Neural cell (in vitro differentiated cells): ENCODE results near the gene PRKCE. TPM values are rescaled to one million over a fixed set of nuclear protein-coding genes. Genes with fewer than 3 reads are reported as not detected.

ENCODE experiments used
- H2AFZ ChIP-seq: fragments of 200-600, 300-800 bp; sonication (generic), shearing (Covaris generic); 2 replicates; pipeline ENCODE4 v1.6.0; 2014; ENCODE audit warnings: low read depth, mild to moderate bottlenecking, antibody characterized with exemption, low read length, moderate library complexity
- H3F3A ChIP-seq: fragments of 200-600 bp; shearing (Covaris generic); 2 replicates; pipeline ENCODE4 v1.6.1; 2016; ENCODE audit warnings: mild to moderate bottlenecking, moderate library complexity, mixed read lengths, antibody characterized with exemption, low read length; ENCODE audit not compliant: insufficient read depth, poor library complexity, severe bottlenecking
- H3K27ac ChIP-seq: fragments of 200-600, 300-800 bp; sonication (generic), shearing (Covaris generic); 2 replicates; pipeline ENCODE4 v1.5.1; 2014; ENCODE audit warnings: mild to moderate bottlenecking, low read length, moderate library complexity
- H3K27me3 ChIP-seq: fragments of 300-800, 200-600 bp; sonication (generic), shearing (Covaris generic); 2 replicates; pipeline ENCODE4 v1.6.0; 2014; ENCODE audit warnings: mild to moderate bottlenecking, low read depth, low read length, moderate library complexity; ENCODE audit not compliant: insufficient read depth
- H3K36me3 ChIP-seq: fragments of 300-800, 200-600 bp; sonication (generic), shearing (Covaris generic); 2 replicates; pipeline ENCODE4 v1.5.1; 2014; ENCODE audit warnings: mild to moderate bottlenecking, antibody characterized with exemption, low read length, moderate library complexity; ENCODE audit not compliant: insufficient read depth
- H3K4me2 ChIP-seq: fragments of 300-800, 200-600 bp; sonication (generic), shearing (Covaris generic); 2 replicates; pipeline ENCODE4 v1.6.0; 2014; ENCODE audit warnings: mild to moderate bottlenecking, low read length
- H3K4me3 ChIP-seq: fragments of 300-800, 200-600 bp; sonication (generic), shearing (Covaris generic); 2 replicates; pipeline ENCODE4 v1.5.1; 2014; ENCODE audit warnings: mild to moderate bottlenecking, low read length, moderate library complexity
- H3K79me2 ChIP-seq: fragments of 200-600 bp; shearing (Covaris generic); replicated peaks from 2 replicates; pipeline ENCODE4 v1.6.0; 2014; ENCODE audit warnings: mild to moderate bottlenecking, low read length, moderate library complexity; ENCODE audit not compliant: insufficient read depth
- H3K9ac ChIP-seq: fragments of 300-800, 200-600 bp; sonication (generic), shearing (Covaris generic); 2 replicates; pipeline ENCODE4 v1.6.1; 2016; ENCODE audit warnings: mild to moderate bottlenecking, low read length, mixed read lengths
- H3K9me2 ChIP-seq: fragments of 200-600 bp; shearing (Covaris generic); 2 replicates; pipeline ENCODE4 v1.6.1; 2016; ENCODE audit warnings: mild to moderate bottlenecking, low read length, mixed read lengths; ENCODE audit not compliant: insufficient read depth
- H3K9me3 ChIP-seq: fragments of 200-600, 300-800 bp; sonication (generic), shearing (Covaris generic); 2 replicates; pipeline ENCODE4 v1.6.1; 2016; ENCODE audit warnings: mild to moderate bottlenecking, mixed run types, low read length, moderate library complexity, mixed read lengths
- H4K20me1 ChIP-seq: fragments of 200-600 bp; shearing (Covaris generic); 2 replicates; pipeline ENCODE4 v1.6.1; 2016; ENCODE audit warnings: mild to moderate bottlenecking, mixed run types; ENCODE audit not compliant: insufficient read depth
- EP300 ChIP-seq: fragments of 450-650 bp; conservative IDR thresholded peaks from 2 replicates; pipeline ENCODE4 v1.6.1; 2014; ENCODE audit warnings: antibody characterized with exemption, mild to moderate bottlenecking, moderate library complexity; ENCODE audit not compliant: poor library complexity, severe bottlenecking
- EZH2 ChIP-seq: fragments of 200-600, 300-800 bp; shearing (Covaris generic), sonication (generic); IDR thresholded peaks from 2 replicates; pipeline ENCODE4 v1.6.1; 2014; ENCODE audit warnings: antibody characterized with exemption, low read length, borderline replicate concordance, mild to moderate bottlenecking; ENCODE audit not compliant: insufficient read depth, poor library complexity, severe bottlenecking
- MXI1 ChIP-seq: fragments of 450-650 bp; conservative IDR thresholded peaks from 2 replicates; pipeline ENCODE4 v1.6.1; 2014; ENCODE audit warnings: antibody characterized with exemption, mild to moderate bottlenecking; ENCODE audit not compliant: poor library complexity, severe bottlenecking
- POLR2AphosphoS5 ChIP-seq: IDR thresholded peaks from 2 replicates; pipeline ENCODE4 v1.6.1; 2012
- RAD21 ChIP-seq: fragments of 450-650 bp; conservative IDR thresholded peaks from 2 replicates; pipeline ENCODE4 v1.6.1; 2014; ENCODE audit warnings: antibody characterized with exemption, mild to moderate bottlenecking, moderate library complexity
- REST ChIP-seq: IDR thresholded peaks from 2 replicates; pipeline ENCODE4 v1.6.1; 2012; ENCODE audit warnings: borderline replicate concordance
- SMC3 ChIP-seq: fragments of 450-650 bp; conservative IDR thresholded peaks from 2 replicates; pipeline ENCODE4 v1.6.1; 2014; ENCODE audit warnings: antibody characterized with exemption, mild to moderate bottlenecking, moderate library complexity; ENCODE audit not compliant: poor library complexity
- TAF1 ChIP-seq: IDR thresholded peaks from 2 replicates; pipeline ENCODE4 v1.6.1; 2012; ENCODE audit warnings: low read depth
- polyA plus RNA-seq: library from polyadenylated mRNA; depleted of rRNA; stranded (reverse); fragments of >200 nt; gene quantifications from 2 replicates; pipeline ENCODE4 v1.2.3, GENCODE V29; 2014
- TF ChIP-seq, protein P1 (sequence below): fragments of 450-650 bp; IDR thresholded peaks from 2 replicates; pipeline ENCODE4 v1.5.1; 2014; ENCODE audit warnings: antibody characterized with exemption, mild to moderate bottlenecking, moderate library complexity; ENCODE audit not compliant: poor library complexity, severe bottlenecking

Gene PRKCE
- polyA plus RNA-seq, 1 donor from 2014 or later = 5.4 TPM

DNA sequence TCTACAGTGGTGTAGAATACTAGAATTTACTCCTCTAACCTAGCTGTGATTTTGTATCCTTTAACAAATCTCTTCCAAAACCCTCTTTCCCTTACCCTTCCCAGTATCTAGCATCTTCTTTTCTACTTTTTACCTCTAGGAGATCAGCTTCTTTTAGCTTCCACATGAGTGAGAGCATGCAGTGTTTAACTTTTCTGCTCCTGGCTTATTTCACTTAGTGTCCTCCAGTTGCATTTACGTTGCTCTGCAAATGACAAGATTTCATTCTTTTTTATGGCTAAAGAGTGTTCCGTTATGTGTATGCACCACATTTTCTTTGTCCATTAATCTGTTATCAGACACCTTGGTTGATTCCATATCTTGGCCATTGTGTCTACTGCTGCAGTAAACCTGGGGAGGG is 228.5 kb downstream of the PRKCE start:
- H3K36me3 ChIP-seq = no peaks in the 10 kb centered on the region
- no peaks in the 10 kb centered on the region for H3K27me3 ChIP-seq
- peaks cover 2% of the 10 kb centered on the region for H3K9me3 ChIP-seq
- H3K4me3 ChIP-seq = no peak overlapping the region
- H4K20me1 ChIP-seq = no peaks in the 10 kb centered on the region
- H2AFZ ChIP-seq = no peak overlapping the region
- H3K79me2 ChIP-seq = no peaks in the 10 kb centered on the region
- H3K9ac ChIP-seq = no peak overlapping the region
- H3K27ac ChIP-seq = no peak overlapping the region
- H3K9me2 ChIP-seq = no peaks in the 10 kb centered on the region
- H3K4me2 ChIP-seq = no peak overlapping the region
- H3F3A ChIP-seq = no peaks in the 10 kb centered on the region
- TF ChIP-seq SMC3 = no peak
- no peak for TF ChIP-seq TAF1
- no peak for TF ChIP-seq MXI1
- no peak for TF ChIP-seq EZH2
- TF ChIP-seq POLR2AphosphoS5 = no peak
- no peak for TF ChIP-seq EP300
- no peak for TF ChIP-seq RAD21
- TF ChIP-seq REST = no peak
- TF ChIP-seq, protein P1, sequence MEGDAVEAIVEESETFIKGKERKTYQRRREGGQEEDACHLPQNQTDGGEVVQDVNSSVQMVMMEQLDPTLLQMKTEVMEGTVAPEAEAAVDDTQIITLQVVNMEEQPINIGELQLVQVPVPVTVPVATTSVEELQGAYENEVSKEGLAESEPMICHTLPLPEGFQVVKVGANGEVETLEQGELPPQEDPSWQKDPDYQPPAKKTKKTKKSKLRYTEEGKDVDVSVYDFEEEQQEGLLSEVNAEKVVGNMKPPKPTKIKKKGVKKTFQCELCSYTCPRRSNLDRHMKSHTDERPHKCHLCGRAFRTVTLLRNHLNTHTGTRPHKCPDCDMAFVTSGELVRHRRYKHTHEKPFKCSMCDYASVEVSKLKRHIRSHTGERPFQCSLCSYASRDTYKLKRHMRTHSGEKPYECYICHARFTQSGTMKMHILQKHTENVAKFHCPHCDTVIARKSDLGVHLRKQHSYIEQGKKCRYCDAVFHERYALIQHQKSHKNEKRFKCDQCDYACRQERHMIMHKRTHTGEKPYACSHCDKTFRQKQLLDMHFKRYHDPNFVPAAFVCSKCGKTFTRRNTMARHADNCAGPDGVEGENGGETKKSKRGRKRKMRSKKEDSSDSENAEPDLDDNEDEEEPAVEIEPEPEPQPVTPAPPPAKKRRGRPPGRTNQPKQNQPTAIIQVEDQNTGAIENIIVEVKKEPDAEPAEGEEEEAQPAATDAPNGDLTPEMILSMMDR = no peak

DNA sequence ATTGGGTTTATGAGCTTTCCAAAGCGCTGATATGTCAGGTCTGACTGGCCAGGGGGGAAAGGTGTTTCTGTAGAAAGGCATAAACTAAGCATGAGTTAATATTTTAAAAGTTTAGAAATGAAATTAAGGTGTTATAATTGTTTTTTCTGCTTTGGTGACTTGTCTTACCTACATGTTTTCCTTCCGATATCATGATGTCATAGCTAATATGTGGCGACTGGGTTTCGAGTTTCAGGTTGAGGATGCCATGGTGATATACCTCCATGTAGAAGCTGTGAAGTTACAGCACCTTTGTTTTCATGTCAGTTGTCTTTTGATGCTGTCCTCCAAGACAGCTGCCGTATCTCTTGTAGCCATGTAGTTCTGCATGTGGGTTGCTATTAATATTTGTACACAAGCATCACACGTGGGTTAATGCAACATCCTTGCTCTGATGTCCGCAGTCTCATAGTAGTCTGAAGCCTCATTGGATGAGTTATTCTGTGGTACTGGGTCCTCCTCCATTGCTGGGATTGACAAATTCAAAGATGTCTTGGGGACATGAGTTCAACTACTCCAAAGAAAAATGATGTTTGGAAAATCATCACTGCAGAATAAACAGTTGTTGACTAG is 230.6 kb downstream of the PRKCE start:
- no peaks in the 10 kb centered on the region for H4K20me1 ChIP-seq
- H3K9ac ChIP-seq = no peak overlapping the region
- no peak overlapping the region for H3K4me3 ChIP-seq
- no peak overlapping the region for H3K27ac ChIP-seq
- H2AFZ ChIP-seq = no peak overlapping the region
- no peaks in the 10 kb centered on the region for H3F3A ChIP-seq
- no peaks in the 10 kb centered on the region for H3K9me2 ChIP-seq
- TF ChIP-seq REST = no peak
- no peaks in the 10 kb centered on the region for H3K27me3 ChIP-seq
- no peaks in the 10 kb centered on the region for H3K36me3 ChIP-seq
- no peaks in the 10 kb centered on the region for H3K79me2 ChIP-seq
- no peak overlapping the region for H3K4me2 ChIP-seq
- H3K9me3 ChIP-seq = peaks cover under 1% of the 10 kb centered on the region
